Cardiac septum (tissue), 1 donor: ENCODE results near the gene NEDD4L. TPM values are rescaled to one million over a fixed set of nuclear protein-coding genes. Genes with fewer than 3 reads are reported as not detected.

Source experiments
- DNase-seq: peaks from one replicate; pipeline ENCODE4 v3.0.0-alpha.2; 2020; ENCODE audit warnings: low spot score
- intact Hi-C: fragments of 100-400 bp; cut with DNase I; formaldehyde crosslinking; loops from one replicate; pipeline ENCODE4 v1.14.0; 2022
- total RNA-seq: library from RNA; stranded (reverse); fragmentation: NEBNext Ultra II Directional; extraction: Animal tissue kit (Norgen Biotek cat#: 25700); gene quantifications from one replicate; pipeline ENCODE4 v1.2.1, GENCODE V29; 2021
- donor health status: DM: no; HTN: no; CAD: no.

The NEDD4L gene
- total RNA-seq, 1 donor from 2014 or later, result 49.3 TPM

GRCh38 chr18:58388736-58389135 is 344.7 kb downstream of the NEDD4L start:
- DNase-seq, result no peak
- intact Hi-C loops, result no loop called here

GRCh38 chr18:58389745-58390144 is 345.7 kb downstream of the NEDD4L start:
- intact Hi-C loops, result no loop called here
- no peak for DNase-seq

DNA sequence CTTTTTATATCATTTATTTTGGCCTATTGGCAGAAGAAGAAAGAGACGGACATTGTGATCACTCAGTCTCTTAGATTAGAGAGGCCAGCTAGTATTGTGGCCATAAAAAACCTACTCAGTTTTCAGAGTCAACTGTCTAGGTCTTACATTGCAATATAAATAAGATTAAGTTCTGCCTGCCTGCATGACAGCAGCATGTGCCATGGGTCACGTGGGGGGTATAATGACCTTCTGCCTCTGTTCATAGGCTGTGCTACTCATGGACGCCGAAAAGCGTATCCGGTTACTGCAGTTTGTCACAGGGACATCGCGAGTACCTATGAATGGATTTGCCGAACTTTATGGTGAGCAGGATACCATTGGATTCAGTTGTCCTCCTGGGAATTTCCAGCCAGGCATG is 346.4 kb downstream of the NEDD4L start:
- no peak for DNase-seq
- intact Hi-C loops, result no loop called here

GRCh38 chr18:58391231-58391825 is 347.3 kb downstream of the NEDD4L start:
- intact Hi-C loops, result no loop called here
- DNase-seq, result no peak

- intact Hi-C loops, result no loop called here
These were observed 347.9 kb downstream of the NEDD4L start for GRCh38 chr18:58391932-58392323.

DNA sequence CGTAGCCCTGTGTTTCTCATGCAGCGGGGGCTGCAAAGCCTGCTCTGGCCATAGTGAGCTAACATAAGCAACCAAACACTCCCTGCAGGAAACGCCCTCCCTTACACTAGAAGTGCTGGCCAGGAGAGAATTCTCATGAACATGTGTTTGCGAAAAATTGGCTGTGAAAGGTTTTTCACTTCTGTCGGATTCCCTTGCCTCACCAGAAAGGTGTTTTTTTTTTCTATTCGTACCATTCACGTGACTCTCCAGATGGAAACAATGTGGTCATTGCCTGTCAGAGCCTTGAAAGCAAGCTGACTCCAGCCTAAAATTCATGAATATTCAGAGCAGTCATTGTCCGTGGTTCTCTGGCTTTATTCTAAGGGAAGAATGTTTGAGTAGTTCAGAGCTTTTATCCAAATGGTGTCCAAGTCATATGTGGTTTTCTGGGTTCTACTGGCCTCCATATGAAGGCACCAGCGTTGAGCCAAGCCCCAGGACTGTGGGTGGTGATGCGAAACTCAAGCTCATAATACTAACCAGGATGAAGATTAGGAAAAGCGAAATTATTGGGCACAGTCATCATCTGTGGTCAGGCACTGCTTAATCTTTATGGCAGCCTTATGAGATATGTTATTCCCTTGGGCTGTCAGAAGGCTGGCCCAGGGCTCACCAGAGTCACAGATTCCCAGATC is 348.4 kb downstream of the NEDD4L start:
- no peak for DNase-seq
- intact Hi-C loops, result no loop called here

More at GRCh38 chr18:58391932-58392323, 347.9 kb downstream of the NEDD4L start:
- DNase-seq, result no peak

DNA sequence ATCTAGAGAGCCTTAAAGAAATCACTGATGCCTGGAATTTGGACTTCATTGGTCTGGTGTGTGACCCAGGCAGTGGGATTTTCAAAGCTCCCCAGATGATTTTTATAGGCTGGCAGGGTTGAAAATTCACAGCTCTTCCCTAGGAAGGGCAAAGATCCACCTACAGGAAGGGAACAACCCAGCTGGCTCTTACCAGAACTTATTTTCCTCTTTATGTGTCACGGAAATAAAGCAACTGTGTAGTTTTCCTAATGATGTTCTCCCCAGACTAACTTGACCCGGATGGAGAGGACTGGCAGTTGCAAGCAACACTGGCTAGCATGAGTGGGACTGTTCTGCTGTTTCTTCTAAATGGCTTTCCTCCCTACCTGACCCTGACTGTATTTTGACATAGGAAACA is 349.3 kb downstream of the NEDD4L start:
- no peak for DNase-seq
- intact Hi-C loops, result no loop called here

GRCh38 chr18:58394046-58394445 is 350.0 kb downstream of the NEDD4L start:
- intact Hi-C loops, result no loop called here
- no peak for DNase-seq

DNA sequence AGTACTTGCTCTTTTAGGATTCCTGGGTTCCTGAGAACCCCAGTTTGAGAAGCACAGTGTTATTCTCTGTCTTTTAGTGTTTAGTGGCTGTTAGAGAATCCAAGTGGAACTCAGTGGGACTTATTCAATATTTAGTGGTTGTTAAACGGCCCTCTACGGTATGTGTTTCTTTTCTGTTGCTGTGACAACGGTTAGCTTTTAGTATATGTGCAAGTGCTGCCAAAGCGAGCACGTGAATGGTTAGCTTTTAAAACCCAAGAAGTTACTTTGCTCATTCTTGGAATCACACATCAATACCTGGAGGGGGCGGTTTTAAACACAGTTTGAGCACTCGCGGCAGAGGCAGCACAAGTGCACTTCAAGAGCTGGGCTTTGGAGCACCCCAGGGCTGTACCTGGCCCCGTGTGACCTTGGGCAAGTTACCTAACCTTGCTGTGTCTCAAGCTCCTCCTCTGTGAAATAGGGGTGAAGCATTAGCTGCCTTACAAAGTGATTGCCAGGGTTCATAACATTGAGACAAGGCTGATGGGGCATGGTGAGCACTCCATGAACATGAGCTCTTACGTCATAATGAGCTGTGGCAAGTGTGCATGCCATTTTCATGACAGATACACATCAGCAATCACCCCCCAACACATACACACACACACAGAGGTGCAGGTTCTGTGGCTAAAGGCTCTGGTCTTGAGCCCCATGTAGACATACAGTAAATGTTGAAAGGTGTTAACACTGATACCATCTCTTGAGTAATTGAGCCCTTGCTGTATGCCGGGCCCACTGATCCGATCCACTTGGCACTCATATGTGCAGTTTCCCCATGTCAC is 350.8 kb downstream of the NEDD4L start:
- intact Hi-C loops, result no loop called here
- no peak for DNase-seq

DNA sequence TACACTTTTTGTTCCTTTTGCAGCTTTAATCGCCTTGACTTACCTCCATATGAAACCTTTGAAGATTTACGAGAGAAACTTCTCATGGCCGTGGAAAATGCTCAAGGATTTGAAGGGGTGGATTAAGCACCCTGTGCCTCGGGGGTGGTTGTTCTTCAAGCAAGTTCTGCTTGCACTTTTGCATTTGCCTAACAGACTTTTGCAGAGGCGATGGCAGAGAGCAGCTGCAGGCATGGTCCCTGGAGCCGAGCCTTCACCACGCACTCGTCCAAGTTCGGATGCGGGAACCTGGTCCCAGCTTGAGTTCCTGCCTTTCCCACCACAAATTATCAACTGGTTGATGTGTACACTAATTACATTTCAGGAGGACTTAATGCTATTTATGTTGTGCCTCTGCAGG is 352.1 kb downstream of the NEDD4L start:
- intact Hi-C loops, result no loop called here
- no peak for DNase-seq

DNA sequence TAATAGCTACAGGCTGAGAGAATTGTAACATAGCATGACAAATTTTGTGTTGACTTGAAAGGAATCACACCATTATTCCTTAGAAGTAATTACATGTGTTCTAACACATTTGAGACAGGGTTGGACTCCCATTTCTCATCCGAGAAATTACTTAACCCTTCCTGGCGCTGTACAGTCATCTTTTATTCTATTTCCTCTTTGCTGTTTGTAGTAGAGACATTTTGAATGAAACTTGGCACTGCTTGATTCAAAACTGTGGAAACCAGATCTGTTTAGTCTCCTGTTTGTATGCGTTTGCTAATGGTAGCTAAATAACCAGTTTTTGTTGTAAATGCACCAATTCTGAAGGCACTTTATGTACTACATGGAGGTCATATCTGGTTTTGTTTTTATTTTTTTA is 352.9 kb downstream of the NEDD4L start:
- no peak for DNase-seq
- intact Hi-C loops, result no loop called here

DNA sequence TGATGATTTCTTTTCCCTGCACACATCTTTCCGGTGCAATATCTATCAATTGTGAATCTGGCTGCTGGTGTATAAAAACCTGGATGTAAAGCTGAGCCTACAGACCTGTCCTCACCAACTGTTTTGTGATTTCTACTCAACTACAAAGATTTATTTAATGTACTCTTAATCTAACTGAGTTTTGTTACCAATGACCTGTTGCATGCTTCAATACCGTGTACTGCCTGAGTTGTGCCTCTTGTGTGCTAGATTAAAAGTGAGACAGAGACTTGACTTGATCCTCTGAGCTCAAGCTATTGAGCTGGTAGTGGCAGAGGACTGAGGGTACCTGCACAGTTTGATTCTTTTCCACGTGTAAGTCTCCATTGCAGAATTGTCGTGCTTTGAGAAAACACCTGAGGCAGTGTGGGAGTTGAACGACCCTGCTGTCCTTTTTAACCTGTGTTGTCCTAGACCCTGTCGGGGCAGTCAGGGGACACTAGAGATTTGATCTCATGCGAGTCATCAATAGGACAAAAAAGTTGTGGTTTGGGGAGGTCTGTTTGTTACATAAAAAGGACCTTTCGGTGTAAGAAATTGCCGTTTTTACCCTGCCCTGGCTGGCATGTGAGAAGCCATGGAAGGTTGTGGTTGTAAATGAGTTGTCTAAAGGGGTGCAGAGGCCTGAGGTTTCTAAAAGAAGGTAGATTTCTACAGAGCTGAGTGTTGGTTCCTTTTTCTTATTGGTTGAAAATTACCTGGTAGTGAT is 353.5 kb downstream of the NEDD4L start:
- DNase-seq, result no peak
- intact Hi-C loops, result no loop called here

GRCh38 chr18:58398648-58399398 is 354.8 kb downstream of the NEDD4L start:
- intact Hi-C loops, result no loop called here
- no peak for DNase-seq

DNA sequence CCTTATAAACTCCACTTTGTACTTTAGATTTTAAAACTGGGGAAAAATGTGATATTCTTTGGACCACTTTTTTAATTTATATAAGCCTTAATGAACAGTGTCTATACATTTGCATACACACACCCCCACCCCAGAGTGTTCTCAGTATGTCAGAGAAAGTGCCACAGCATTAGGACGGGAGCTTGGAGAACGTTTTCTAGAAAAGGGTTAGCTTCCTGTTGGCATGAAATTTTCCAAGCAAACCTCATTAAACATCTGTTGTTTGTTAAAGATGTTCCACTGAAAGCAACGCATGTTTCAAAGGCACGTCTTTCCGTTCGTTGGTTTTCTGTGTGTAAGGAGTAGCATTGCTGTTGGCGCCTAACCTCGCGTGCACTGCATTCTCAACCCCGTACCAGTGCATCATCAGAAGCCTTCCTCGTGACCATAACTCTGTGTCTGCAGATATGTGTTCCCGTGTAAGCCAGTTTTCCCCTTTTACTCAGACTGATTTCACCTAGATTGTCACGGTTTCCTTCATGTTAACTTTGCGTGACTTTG is 356.4 kb downstream of the NEDD4L start:
- intact Hi-C loops, result loop anchor here (5.0 kb wide), 1 partner anchor 92 kb away; no protein-coding TSS in a partner anchor
- no peak for DNase-seq

DNA sequence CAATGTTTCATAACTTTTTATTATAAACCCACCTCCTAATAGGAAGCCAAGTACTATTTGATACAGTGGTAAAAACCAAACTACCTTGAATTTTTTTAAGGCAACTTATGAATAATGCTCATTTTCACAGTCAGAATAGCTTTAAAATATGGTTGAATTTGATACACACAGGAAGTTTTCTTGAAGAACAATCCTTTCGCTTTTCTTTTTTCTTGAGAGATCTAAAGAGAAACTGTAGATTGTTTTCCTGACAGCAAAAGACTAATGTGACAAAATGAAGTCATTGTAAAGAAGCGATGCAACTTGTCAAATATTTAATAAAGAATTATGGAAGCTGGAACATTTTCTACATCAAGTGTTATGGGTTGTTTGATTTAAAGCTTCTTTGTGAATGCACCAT is 357.2 kb downstream of the NEDD4L start:
- intact Hi-C loops, result loop anchor here (5.0 kb wide), 1 partner anchor 91 kb away; no protein-coding TSS in a partner anchor
- DNase-seq, result no peak

DNA sequence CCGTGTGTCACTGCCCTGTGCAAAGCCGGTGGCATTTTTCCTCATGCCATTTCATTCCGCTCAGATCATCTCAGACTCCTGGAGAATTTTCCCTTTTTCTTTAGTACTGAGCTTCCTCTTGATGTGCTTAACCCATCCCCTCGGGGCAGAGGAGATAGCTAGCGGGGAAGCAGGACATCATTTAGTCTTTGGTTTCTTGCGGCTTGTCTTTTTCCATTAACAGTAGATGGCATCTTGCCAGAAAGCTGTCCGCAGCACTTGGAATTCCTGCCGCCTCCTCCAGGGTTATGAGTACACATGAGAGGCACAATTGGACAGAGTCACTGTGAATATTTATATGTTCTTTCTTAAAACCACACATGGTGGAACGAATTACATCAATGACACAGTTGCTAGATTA is 358.2 kb downstream of the NEDD4L start:
- intact Hi-C loops, result loop anchor here (5.0 kb wide), 1 partner anchor 90 kb away; no protein-coding TSS in a partner anchor
- no peak for DNase-seq

DNA sequence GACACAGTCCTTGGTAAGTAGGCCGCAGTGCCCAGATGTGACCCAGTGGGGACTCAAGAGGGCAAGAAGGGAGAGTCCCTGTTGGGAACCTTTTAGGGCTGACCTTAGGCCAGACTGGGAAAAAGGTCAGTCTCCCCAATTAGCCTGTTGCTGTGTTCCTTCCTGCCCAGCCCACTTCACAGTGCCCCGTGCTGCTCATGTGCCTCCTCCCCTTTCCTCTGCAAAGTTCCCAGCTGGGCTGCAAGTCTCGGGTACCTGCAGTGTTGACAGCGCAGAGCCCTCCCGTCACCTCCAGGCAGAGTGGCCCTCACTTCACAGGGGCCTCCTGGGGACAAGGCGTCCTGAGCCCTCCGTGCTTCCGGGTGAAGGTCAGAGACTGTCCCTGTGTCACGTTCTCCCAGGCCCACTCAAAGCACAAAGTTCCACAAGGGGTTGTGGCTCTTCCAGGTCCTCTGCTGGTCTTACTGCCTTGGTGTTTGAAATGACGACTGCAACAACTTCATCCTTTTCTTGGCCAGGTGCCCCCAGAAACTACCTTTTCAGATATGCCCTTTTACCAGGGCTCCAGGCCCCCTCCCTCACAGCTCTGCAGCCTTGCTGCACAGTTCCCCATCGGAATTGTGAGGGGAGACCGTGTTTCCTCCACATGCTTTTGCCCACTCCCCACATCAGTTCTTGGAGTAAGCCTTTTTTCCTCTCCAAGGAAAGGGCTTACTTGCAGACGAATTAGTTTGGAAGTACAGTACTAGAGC is 359.1 kb downstream of the NEDD4L start:
- DNase-seq, result no peak
- intact Hi-C loops, result loop anchor here (5.0 kb wide), 1 partner anchor 89 kb away; no protein-coding TSS in a partner anchor

- no peak for DNase-seq
- intact Hi-C loops, result loop anchor here (5.0 kb wide), 1 partner anchor 88 kb away; no protein-coding TSS in a partner anchor
These were observed 359.9 kb downstream of the NEDD4L start for GRCh38 chr18:58403799-58404455.
